ENCODE results near the gene IHH. TPM values are rescaled to one million over a fixed set of nuclear protein-coding genes. Genes with fewer than 3 reads are reported as not detected.

Gene IHH
- total RNA-seq, 2 donors from 2014 or later = not detected

- Histone ChIP-seq H3K4me3 (no peak overlapping the region), H3K4me1 (no peaks in the 10 kb centered on the region), H3K27me3 (peaks cover 0 to 9% of the 10 kb centered on the region in 2 donors), H3K9me3 (no peaks in the 10 kb centered on the region), H3K36me3 (no peaks in the 10 kb centered on the region), H3K27ac (no peak overlapping the region)
- DNase-seq (ENCODE audit: low spot score) = no peak
- no peak for TF ChIP-seq CTCF (IDR thresholded peaks at IDR 0.05)
These were observed 34.8 kb downstream of the IHH start for GRCh38 chr2:219025637-219026585.

GRCh38 chr2:219024059-219024458 is 36.7 kb downstream of the IHH start:
- DNase-seq (ENCODE audit: low spot score) = no peak
- H3K9me3 ChIP-seq = no peaks in the 10 kb centered on the region
- no peaks in the 10 kb centered on the region for H3K36me3 ChIP-seq
- H3K4me1 ChIP-seq = no peaks in the 10 kb centered on the region
- no peak overlapping the region for H3K27ac ChIP-seq
- no peak for TF ChIP-seq CTCF (IDR thresholded peaks at IDR 0.05)
- H3K27me3 ChIP-seq = no peaks in the 10 kb centered on the region
- no peak overlapping the region for H3K4me3 ChIP-seq

GRCh38 chr2:219023045-219023605 is 37.6 kb downstream of the IHH start:
- no peak for DNase-seq (ENCODE audit: low spot score)
- Histone ChIP-seq H3K9me3 (no peaks in the 10 kb centered on the region), H3K27ac (no peak overlapping the region), H3K4me3 (no peak overlapping the region), H3K4me1 (no peaks in the 10 kb centered on the region), H3K36me3 (no peaks in the 10 kb centered on the region), H3K27me3 (no peaks in the 10 kb centered on the region)
- TF ChIP-seq CTCF (IDR thresholded peaks at IDR 0.05) = no peak

GRCh38 chr2:219022616-219023015 is 38.1 kb downstream of the IHH start:
- no peaks in the 10 kb centered on the region for H3K9me3 ChIP-seq
- DNase-seq (ENCODE audit: low spot score) = no peak
- no peak for TF ChIP-seq CTCF (IDR thresholded peaks at IDR 0.05)
- no peaks in the 10 kb centered on the region for H3K27me3 ChIP-seq
- no peak overlapping the region for H3K4me3 ChIP-seq
- no peak overlapping the region for H3K27ac ChIP-seq
- no peaks in the 10 kb centered on the region for H3K36me3 ChIP-seq
- no peaks in the 10 kb centered on the region for H3K4me1 ChIP-seq

GRCh38 chr2:219022041-219022440 is 38.7 kb downstream of the IHH start:
- no peak overlapping the region for H3K27ac ChIP-seq
- no peaks in the 10 kb centered on the region for H3K9me3 ChIP-seq
- no peak for TF ChIP-seq CTCF (IDR thresholded peaks at IDR 0.05)
- H3K36me3 ChIP-seq = no peaks in the 10 kb centered on the region
- no peak for DNase-seq (ENCODE audit: low spot score)
- no peak overlapping the region for H3K4me3 ChIP-seq
- H3K4me1 ChIP-seq = no peaks in the 10 kb centered on the region
- H3K27me3 ChIP-seq = no peaks in the 10 kb centered on the region

Data from right atrium auricular region (tissue), 2 donors.